Natural killer cell treated with Interleukin-12 subunit alpha and Interleukin-12 subunit beta and Interleukin-15 and Interleukin-18, amount 100 ng/mL, for 72 hours (primary cell): Measurements from ENCODE around the gene LTV1. TPM values are rescaled to one million over a fixed set of nuclear protein-coding genes. Genes with fewer than 3 reads are reported as not detected.
"Not testable (repeated sequence)": the region's sequence is repeated elsewhere in the genome, so short reads cannot be mapped to it uniquely, and the experiment has no call there.

ENCODE experiments used
- ATAC-seq, 2 donors: fragments of 150-1000 bp; cut with Tn5 transposase in 1 of 2; sonication (Bioruptor Pico), chemical (Tn5 transposase) in 1 of 2; 2 replicates each; pipeline ENCODE4 v1.10.0; 2021
- DNase-seq: peaks from one replicate; pipeline ENCODE4 v3.0.0; 2022; ENCODE audit warnings: low spot score
- H3K27ac Mint-ChIP-seq, 2 donors: 1 replicate in 1 of 2; 2 replicates in 1 of 2; pipeline ENCODE4 v1.8.0; 2022; ENCODE audit warnings: mixed read lengths in 2 of 2, mild to moderate bottlenecking in 1 of 2, moderate library complexity in 1 of 2
- H3K27me3 Mint-ChIP-seq, 2 donors: 1 replicate in 1 of 2; 2 replicates in 1 of 2; pipeline ENCODE4 v1.8.0; 2022; ENCODE audit warnings: mixed read lengths in 2 of 2
- H3K36me3 Mint-ChIP-seq: one replicate; pipeline ENCODE4 v1.8.0; 2022; ENCODE audit warnings: mixed read lengths
- H3K4me1 Mint-ChIP-seq, 2 donors: 1 replicate in 1 of 2; 2 replicates in 1 of 2; pipeline ENCODE4 v1.8.0; 2022; ENCODE audit warnings: low read depth in 2 of 2, mixed read lengths in 2 of 2, mild to moderate bottlenecking in 1 of 2
- H3K4me3 Mint-ChIP-seq: one replicate; pipeline ENCODE4 v1.8.0; 2022; ENCODE audit warnings: mixed read lengths
- H3K9me3 Mint-ChIP-seq: 2 replicates; pipeline ENCODE4 v1.8.0; 2022; ENCODE audit warnings: mixed read lengths
- total RNA-seq, 2 donors: library from RNA; stranded (reverse); gene quantifications; one replicate each; pipeline ENCODE4 v1.2.3, GENCODE V29; 2022

LTV1 gene
- total RNA-seq, 2 donors from 2014 or later: 33.3 to 43.1 TPM

DNA sequence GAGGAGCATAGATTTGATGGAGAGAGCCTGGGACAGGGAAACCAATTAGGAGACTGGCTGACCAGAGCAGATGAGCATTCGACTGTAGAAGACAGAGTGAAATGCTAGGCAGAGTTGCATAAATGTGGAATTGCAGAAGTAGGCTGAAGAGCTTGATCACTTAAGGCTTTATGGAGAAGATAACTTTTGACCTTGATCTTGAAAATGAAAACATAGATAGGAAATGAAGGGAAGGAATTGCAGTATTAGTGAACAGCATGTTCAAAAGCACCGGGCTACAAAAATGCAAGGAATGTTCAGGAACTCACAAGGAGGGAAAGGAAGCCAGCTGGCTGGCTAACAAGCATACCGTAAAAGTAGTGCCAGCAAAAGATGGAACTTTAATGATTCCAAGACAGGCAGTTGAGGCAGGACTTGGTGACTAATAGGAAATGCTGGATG is 20.5 kb upstream of the LTV1 start:
- H3K27me3 Mint-ChIP-seq: no peaks in the 10 kb centered on the region
- ATAC-seq (no peak), DNase-seq (no peak)
- no peaks in the 10 kb centered on the region for H3K9me3 Mint-ChIP-seq
- H3K4me1 Mint-ChIP-seq: no peaks in the 10 kb centered on the region
- H3K4me3 Mint-ChIP-seq: no peak overlapping the region
- H3K36me3 Mint-ChIP-seq: peaks cover 5% of the 10 kb centered on the region
- H3K27ac Mint-ChIP-seq: no peak overlapping the region

DNA sequence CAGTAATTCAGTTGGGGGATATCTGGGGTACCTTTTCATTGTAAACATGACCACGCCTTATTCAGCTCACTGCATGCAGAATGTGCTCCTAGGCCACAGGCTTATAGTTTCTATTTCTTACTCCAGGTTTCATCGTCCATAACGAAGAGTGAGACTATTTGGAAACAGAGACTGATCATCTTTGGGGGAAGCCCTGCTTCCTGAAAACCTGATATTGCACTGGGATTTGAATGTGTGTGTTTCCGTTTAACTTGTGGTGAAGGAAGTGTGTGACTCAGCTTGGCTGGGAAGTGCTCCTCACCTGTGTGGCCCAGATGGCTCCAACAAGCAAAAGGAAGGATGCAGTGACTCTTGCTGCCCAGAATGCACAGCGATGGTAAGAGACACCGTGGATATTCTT is 19.6 kb upstream of the LTV1 start:
- Mint-ChIP-seq H3K4me1 (no peaks in the 10 kb centered on the region), H3K36me3 (peaks cover 5% of the 10 kb centered on the region), H3K27me3 (no peaks in the 10 kb centered on the region), H3K9me3 (no peaks in the 10 kb centered on the region), H3K27ac (no peak overlapping the region), H3K4me3 (no peak overlapping the region)
- DNase-seq (no peak), ATAC-seq (no peak)

DNA sequence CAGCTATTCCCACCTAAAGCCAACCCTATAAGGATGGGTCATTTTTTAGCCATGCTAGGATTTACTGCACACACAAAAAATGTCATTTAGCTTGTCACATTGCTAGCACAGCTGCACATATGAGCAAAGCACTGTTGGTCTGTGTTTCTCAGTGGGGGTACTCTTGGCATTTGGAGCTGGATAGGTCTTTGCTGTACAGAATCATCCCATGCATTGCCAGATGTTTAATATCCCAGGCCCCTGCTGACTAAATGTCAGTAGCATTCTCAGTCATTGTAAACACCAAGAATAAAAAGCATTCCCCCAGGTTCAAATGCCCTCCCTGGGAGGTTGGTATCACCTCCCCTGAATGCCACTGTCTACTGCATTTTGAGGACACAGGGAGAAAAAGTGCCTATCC is 14.6 kb upstream of the LTV1 start:
- peaks cover 4% of the 10 kb centered on the region for H3K36me3 Mint-ChIP-seq
- H3K4me3 Mint-ChIP-seq: no peak overlapping the region
- no peaks in the 10 kb centered on the region for H3K9me3 Mint-ChIP-seq
- DNase-seq: no peak
- no peaks in the 10 kb centered on the region for H3K4me1 Mint-ChIP-seq
- no peak for ATAC-seq
- no peaks in the 10 kb centered on the region for H3K27me3 Mint-ChIP-seq
- no peak overlapping the region for H3K27ac Mint-ChIP-seq

DNA sequence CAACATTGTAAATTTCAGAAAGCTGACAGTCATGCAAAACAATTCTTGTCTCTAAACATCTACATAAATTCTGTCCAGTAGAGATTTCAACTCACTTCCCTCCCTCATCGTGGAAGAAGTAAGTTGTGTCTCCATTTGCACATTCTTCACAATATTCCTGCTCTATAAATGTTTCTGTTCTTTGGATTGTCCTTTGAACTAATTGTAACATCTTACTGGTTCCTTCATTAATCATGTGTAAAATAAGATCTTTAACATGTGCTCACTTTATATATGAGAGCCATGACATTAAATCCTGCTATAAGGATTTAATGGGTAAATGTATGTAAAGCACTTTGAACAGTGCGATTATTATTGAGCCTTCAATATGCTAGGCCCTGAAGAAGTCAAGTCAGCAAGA is 7.0 kb upstream of the LTV1 start:
- DNase-seq: no peak
- Mint-ChIP-seq H3K36me3 (no peaks in the 10 kb centered on the region), H3K27ac (no peak overlapping the region), H3K4me1 (no peaks in the 10 kb centered on the region), H3K27me3 (peaks cover 0 to 3% of the 10 kb centered on the region in 2 donors), H3K4me3 (no peak overlapping the region), H3K9me3 (no peaks in the 10 kb centered on the region)
- ATAC-seq: no peak

DNA sequence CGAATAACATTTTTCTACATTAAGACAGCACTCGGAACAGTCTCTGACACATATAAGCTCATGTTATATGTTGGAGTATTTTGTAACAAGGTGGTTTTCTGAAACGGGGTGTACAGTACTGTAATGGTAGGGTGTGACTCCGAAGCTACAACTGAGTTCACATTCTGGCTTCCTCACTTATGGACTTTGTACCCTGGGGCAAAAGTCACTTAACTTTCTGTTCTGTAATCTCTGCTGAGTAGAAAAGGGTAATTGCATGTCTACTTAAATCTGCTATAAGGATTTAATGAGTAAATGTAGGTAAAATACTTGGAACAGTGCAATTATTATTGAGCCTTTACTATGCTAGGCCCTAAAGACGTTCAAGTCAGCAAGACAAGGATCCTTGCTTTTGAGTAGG is 4.7 kb upstream of the LTV1 start:
- Mint-ChIP-seq H3K27me3 (peaks cover 0 to 3% of the 10 kb centered on the region in 2 donors), H3K27ac (no peak overlapping the region), H3K4me1 (peaks cover 5 to 6% of the 10 kb centered on the region in 2 donors), H3K4me3 (no peak overlapping the region), H3K36me3 (no peaks in the 10 kb centered on the region), H3K9me3 (no peaks in the 10 kb centered on the region)
- DNase-seq (no peak), ATAC-seq (no peak)

DNA sequence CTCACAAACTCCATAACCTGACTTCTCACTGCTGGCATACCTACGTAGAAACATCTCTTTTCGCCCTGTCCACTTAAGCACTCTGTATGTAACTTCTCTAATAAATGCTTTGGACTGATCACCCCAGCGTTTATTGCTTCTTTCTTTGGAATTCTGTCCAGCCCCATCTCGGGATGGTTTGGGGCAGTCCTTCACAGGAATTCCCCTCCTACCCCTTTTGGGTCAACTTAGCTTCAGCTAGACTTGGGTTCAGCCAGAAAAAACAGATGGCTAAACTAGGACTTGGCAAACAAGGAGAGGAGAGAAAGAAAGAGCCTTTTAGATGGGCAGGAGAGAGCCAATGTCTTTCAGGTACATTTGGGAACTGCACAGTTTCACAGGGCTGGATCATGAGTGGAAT is 3.9 kb upstream of the LTV1 start:
- Mint-ChIP-seq H3K9me3 (no peaks in the 10 kb centered on the region), H3K27ac (no peak overlapping the region), H3K4me3 (no peak overlapping the region), H3K36me3 (peaks cover 4% of the 10 kb centered on the region), H3K27me3 (peaks cover 0 to 3% of the 10 kb centered on the region in 2 donors), H3K4me1 (peaks cover 11 to 14% of the 10 kb centered on the region in 2 donors)
- ATAC-seq: no peak
- no peak for DNase-seq

DNA sequence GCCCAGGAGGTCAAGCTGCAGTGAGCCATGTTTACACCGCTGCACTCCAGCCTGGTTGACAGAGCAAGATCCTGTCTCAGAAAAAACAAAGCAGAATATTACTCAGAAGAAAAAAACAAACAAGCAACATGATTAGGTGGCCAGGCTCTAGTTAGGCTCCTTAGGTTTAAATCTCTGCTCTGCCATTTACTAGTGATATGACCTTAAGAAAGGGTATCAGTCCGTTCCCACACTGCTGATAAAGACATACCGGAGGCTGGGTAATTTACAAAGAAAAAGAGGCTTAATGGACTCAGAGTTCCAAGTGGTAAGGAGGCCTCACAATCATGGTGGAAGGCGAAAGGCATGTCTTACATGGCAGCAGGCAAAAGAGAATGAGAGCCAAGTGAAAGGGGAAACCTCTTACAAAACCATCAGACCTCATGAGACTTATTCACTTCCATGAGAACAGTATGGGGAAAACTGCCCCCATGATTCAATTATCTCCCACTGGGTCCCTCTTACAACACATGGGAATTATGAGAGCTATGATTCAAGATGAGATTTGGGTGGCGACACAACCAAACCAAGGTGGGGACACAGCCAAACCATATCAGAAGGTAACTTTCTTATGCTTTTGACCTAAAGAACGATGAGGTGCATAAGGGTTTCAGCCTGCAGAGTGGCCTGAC is 2.4 kb upstream of the LTV1 start:
- ATAC-seq: no peak
- H3K4me3 Mint-ChIP-seq: no peak overlapping the region
- peaks cover 0 to 3% of the 10 kb centered on the region in 2 donors for H3K27me3 Mint-ChIP-seq
- DNase-seq: no peak
- H3K27ac Mint-ChIP-seq: peak overlapping the region; percentile 6 to 40
- H3K9me3 Mint-ChIP-seq: no peaks in the 10 kb centered on the region
- peaks cover 14 to 18% of the 10 kb centered on the region in 2 donors for H3K4me1 Mint-ChIP-seq
- H3K36me3 Mint-ChIP-seq: peaks cover 9% of the 10 kb centered on the region

DNA sequence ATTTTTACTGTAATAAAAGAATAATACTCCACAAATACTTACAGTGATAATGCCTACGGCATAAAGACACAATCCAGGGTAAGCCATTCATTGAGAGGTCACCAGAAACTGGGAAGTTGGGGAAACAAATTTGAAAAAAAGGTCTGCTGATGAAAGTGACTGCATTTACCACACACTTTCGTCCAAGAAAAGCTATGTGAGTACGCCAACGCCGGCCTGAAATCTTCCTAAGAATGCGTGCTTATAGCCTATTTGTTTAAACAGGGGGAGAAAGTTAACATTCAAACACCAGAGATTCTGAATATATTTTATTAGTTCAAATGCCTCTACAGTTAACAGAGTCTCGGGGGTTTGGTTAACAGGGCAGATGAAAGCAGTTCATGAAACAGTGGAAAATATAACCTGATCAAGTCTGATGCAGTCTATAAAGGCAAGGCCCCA is 657 bp upstream of the LTV1 start:
- peaks cover 0 to 3% of the 10 kb centered on the region in 2 donors for H3K27me3 Mint-ChIP-seq
- peaks cover 21% of the 10 kb centered on the region for H3K36me3 Mint-ChIP-seq
- no peaks in the 10 kb centered on the region for H3K9me3 Mint-ChIP-seq
- H3K27ac Mint-ChIP-seq: peak overlapping the region; percentile 94 to 97
- H3K4me1 Mint-ChIP-seq: peaks cover 18 to 22% of the 10 kb centered on the region in 2 donors
- peak overlapping the region; percentile 95 for H3K4me3 Mint-ChIP-seq
- ATAC-seq (no peak), DNase-seq (no peak)

DNA sequence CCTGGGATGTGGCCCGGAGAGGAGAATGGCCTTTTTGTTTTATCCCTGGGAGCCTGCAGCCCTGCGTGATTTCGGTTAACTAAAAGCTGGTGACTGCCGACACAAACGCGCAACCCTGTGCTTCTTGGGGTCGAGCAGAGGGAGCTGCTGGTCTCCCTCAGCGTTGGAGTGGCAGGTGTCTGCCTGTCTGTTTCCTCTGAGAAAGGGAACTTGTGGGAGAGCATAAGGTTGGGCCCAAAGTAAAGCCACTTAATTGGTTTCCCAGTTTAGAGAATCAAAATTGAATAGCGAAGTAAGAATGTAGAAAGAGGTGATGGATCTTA is 500 bp downstream of the LTV1 start:
- no peak for DNase-seq
- Mint-ChIP-seq H3K4me3 (peak overlapping the region; percentile 95), H3K9me3 (no peaks in the 10 kb centered on the region), H3K27me3 (peaks cover 0 to 3% of the 10 kb centered on the region in 2 donors), H3K27ac (peak overlapping the region; percentile 94 to 97), H3K4me1 (peaks cover 18 to 26% of the 10 kb centered on the region in 2 donors), H3K36me3 (peaks cover 26% of the 10 kb centered on the region)
- peak in 1 of 2 donors; percentile 7 for ATAC-seq

DNA sequence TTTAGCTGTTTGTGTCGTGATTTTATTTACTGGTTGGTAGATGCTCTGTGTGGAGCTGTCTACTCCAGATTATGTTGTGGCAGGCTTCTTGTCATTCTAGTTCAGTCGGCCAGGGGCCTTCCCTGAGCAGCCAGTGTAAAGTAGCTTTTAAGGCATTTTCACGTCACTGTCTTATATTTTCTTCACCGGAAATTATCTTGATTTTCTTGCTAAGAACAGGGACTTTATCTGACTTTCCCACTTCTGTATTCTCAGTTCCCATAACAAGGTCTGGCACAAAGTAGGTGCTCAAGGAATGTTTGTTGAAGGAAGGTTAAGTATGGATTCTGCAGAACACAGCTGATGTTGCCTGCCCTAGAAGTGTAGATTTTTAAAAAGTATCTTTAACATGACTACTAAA is 868 bp downstream of the LTV1 start:
- Mint-ChIP-seq H3K4me1 (peaks cover 19 to 27% of the 10 kb centered on the region in 2 donors), H3K4me3 (peak overlapping the region; percentile 95), H3K36me3 (peaks cover 30% of the 10 kb centered on the region), H3K27me3 (peaks cover 0 to 3% of the 10 kb centered on the region in 2 donors), H3K9me3 (no peaks in the 10 kb centered on the region), H3K27ac (peak overlapping the region; percentile 94 to 97)
- DNase-seq (no peak), ATAC-seq (no peak)

DNA sequence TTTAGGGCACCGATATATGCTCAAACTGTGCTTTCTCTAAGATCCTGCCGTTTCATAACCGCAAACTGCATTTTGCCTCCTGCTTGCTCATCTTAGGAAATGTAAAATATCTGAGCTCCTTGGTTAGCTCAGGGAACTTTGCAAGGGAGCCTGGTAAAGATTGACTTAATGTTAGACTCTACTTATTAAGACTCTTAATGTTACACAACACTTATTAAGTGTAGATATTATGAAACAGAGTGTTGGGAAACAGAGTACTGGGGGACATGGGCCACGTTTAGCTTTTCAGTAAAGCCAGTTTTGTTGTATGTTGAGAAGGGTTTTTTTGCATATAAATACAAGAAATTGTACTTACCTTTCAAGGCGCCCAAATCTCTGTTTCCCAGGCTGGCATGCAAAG is 1.9 kb downstream of the LTV1 start:
- no peak for DNase-seq
- Mint-ChIP-seq H3K27ac (no peak overlapping the region), H3K27me3 (no peaks in the 10 kb centered on the region), H3K9me3 (no peaks in the 10 kb centered on the region), H3K36me3 (peaks cover 40% of the 10 kb centered on the region), H3K4me3 (no peak overlapping the region), H3K4me1 (peaks cover 24 to 27% of the 10 kb centered on the region in 2 donors)
- ATAC-seq: no peak

DNA sequence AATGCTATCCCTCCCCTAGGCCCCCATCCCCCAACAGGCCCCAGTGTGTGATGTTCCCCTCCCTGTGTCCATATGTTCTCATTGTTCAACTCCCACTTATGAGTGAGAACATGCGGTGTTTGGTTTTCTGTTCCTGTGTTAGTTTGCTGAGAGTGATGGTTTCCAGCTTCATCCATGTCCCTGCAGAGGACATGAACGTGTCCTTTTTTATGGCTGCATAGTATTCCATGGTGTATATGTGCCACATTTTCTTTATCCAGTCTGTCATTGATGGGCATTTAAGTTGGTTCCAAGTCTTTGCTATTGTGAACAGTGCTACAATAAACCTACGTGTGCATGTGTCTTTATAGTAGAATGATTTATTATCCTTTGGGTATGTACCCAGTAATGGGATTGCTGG is 8.6 kb downstream of the LTV1 start:
- not testable (repeated sequence) for H3K27me3 Mint-ChIP-seq, H3K9me3 Mint-ChIP-seq, DNase-seq, H3K4me3 Mint-ChIP-seq, H3K27ac Mint-ChIP-seq, ATAC-seq
- peaks cover 82% of the 10 kb centered on the region for H3K36me3 Mint-ChIP-seq
- peaks cover 20 to 35% of the 10 kb centered on the region in 2 donors for H3K4me1 Mint-ChIP-seq

DNA sequence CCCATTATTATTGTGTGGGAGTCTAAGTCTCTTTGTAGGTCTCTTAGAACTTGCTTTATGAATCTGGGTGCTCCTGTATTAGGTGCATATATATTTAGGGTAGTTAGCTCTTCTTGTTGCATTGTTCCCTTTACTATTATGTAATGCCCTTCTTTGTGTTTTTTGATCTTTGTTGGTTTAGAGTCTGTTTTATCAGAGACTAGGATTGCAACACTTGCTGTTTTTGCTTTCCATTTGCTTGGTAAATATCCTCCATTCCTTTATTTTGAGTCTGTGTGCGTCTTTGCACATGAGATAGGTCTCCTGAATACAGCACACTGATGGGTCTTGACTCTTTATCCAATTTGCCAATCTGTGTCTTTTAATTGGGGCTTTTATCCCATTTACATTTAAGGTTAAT is 11.9 kb downstream of the LTV1 start:
- H3K9me3 Mint-ChIP-seq, DNase-seq, ATAC-seq, H3K27ac Mint-ChIP-seq, H3K27me3 Mint-ChIP-seq, H3K4me3 Mint-ChIP-seq: not testable (repeated sequence)
- Mint-ChIP-seq H3K4me1 (peaks cover 16 to 34% of the 10 kb centered on the region in 2 donors), H3K36me3 (peaks cover 82% of the 10 kb centered on the region)

DNA sequence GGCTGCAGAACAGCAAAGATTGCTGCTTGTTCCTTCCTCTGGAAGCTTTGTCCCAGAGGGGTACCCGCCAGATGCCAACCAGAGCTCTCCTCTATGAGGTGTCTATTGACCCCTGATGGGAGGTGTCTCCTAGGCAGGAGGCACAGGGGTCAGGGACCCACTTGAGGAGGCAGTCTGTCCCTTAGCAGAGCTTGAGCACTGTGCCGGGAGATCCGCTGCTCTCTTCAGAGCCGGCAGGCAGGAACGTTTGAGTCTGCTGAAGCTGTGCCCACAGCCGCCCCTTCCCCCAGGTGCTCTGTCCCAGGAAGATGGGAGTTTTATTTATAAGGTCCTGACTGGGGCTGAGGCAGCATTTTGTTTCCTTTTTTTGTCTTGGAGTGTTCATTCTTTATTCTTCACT is 13.6 kb downstream of the LTV1 start:
- not testable (repeated sequence) for H3K4me3 Mint-ChIP-seq, H3K27me3 Mint-ChIP-seq, H3K9me3 Mint-ChIP-seq, ATAC-seq, DNase-seq
- Mint-ChIP-seq H3K36me3 (peaks cover 77% of the 10 kb centered on the region), H3K4me1 (peaks cover 14 to 34% of the 10 kb centered on the region in 2 donors), H3K27ac (peak overlapping the region in 1 of 2 donors; percentile 10)

DNA sequence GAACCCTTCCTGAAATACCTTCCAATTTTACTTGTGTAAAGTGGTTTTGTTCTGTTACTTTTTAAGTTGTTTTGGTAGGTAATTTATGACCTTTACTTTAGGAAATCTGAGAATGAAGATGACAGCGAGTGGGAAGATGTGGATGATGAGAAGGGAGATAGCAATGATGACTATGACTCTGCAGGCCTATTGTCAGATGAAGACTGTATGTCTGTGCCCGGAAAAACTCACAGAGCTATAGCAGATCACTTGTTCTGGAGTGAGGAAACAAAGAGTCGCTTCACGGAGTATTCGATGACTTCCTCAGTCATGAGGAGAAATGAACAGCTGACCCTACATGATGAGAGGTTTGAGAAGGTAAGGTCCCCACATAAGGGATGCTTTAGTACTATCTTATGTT is 14.5 kb downstream of the LTV1 start:
- H3K36me3 Mint-ChIP-seq: peaks cover 69% of the 10 kb centered on the region
- H3K27me3 Mint-ChIP-seq: no peaks in the 10 kb centered on the region
- H3K4me1 Mint-ChIP-seq: peaks cover 14 to 27% of the 10 kb centered on the region in 2 donors
- H3K9me3 Mint-ChIP-seq: no peaks in the 10 kb centered on the region
- ATAC-seq: no peak
- H3K4me3 Mint-ChIP-seq: no peak overlapping the region
- H3K27ac Mint-ChIP-seq: no peak overlapping the region
- no peak for DNase-seq
